Trophoblast cell (in vitro differentiated cells and primary cell): ENCODE measurements around the gene GFPT1.
"Not testable (repeated sequence)": the region's sequence is repeated elsewhere in the genome, so short reads cannot be mapped to it uniquely, and the experiment has no call there.

Experiments used
- DNase-seq, 2 donors: peaks; one replicate each; pipeline ENCODE4 v3.0.0-alpha.2; 2016
- H2AFZ ChIP-seq: 2 replicates; pipeline ENCODE4 v1.6.1; 2013; ENCODE audit warnings: low read length, moderate library complexity, mild to moderate bottlenecking; ENCODE audit not compliant: insufficient read depth, poor library complexity
- H2AK5ac ChIP-seq: 2 replicates; pipeline ENCODE4 v1.6.1; 2013; ENCODE audit warnings: mild to moderate bottlenecking, low read length
- H2BK120ac ChIP-seq: 2 replicates; pipeline ENCODE4 v1.6.1; 2013; ENCODE audit warnings: low read length, mild to moderate bottlenecking, moderate library complexity; ENCODE audit not compliant: insufficient read depth, poor library complexity
- H2BK12ac ChIP-seq: 2 replicates; pipeline ENCODE4 v1.6.1; 2013; ENCODE audit warnings: mild to moderate bottlenecking, low read length, moderate library complexity
- H2BK5ac ChIP-seq: 2 replicates; pipeline ENCODE4 v1.6.1; 2013; ENCODE audit warnings: low read length, low read depth, moderate library complexity, mild to moderate bottlenecking; ENCODE audit not compliant: poor library complexity
- H3K14ac ChIP-seq: 2 replicates; pipeline ENCODE4 v1.6.1; 2013; ENCODE audit warnings: mild to moderate bottlenecking, low read length
- H3K18ac ChIP-seq: 2 replicates; pipeline ENCODE4 v1.6.1; 2013; ENCODE audit warnings: mild to moderate bottlenecking, low read length
- H3K23ac ChIP-seq: 2 replicates; pipeline ENCODE4 v1.6.1; 2013; ENCODE audit warnings: low read length
- H3K27ac ChIP-seq: 2 replicates; pipeline ENCODE4 v1.5.1; 2013; ENCODE audit warnings: low read depth, mild to moderate bottlenecking, inconsistent platforms, low read length, moderate library complexity
- H3K27me3 ChIP-seq: 2 replicates; pipeline ENCODE4 v1.6.1; 2013; ENCODE audit warnings: inconsistent platforms, mild to moderate bottlenecking, low read length, moderate library complexity; ENCODE audit not compliant: insufficient read depth
- H3K36me3 ChIP-seq, 2 experiments: 1 replicate in 1 of 2; 2 replicates in 1 of 2; pipeline ENCODE4 v1.6.1; 2013; ENCODE audit warnings: low read length in 2 of 2, mild to moderate bottlenecking in 2 of 2, moderate library complexity in 1 of 2; ENCODE audit not compliant: insufficient read depth in 2 of 2, control insufficient read depth in 1 of 2
- H3K4ac ChIP-seq: 2 replicates; pipeline ENCODE4 v1.6.1; 2013; ENCODE audit warnings: low read depth, mild to moderate bottlenecking, low read length, moderate library complexity
- H3K4me1 ChIP-seq, 2 experiments: 1 replicate in 1 of 2; 2 replicates in 1 of 2; pipeline ENCODE4 v1.6.1; 2013; ENCODE audit warnings: low read length in 2 of 2, mild to moderate bottlenecking in 2 of 2, moderate library complexity in 1 of 2; ENCODE audit not compliant: insufficient read depth in 2 of 2, control insufficient read depth in 1 of 2
- H3K4me2 ChIP-seq: 2 replicates; pipeline ENCODE4 v1.6.1; 2013; ENCODE audit warnings: inconsistent platforms, mild to moderate bottlenecking, low read length, moderate library complexity
- H3K4me3 ChIP-seq: 2 replicates; pipeline ENCODE4 v1.5.1; 2013; ENCODE audit warnings: mild to moderate bottlenecking, low read depth, low read length, inconsistent platforms
- H3K79me1 ChIP-seq: one replicate; pipeline ENCODE4 v1.6.1; 2013; ENCODE audit warnings: low read length
- H3K79me2 ChIP-seq: 2 replicates; pipeline ENCODE4 v1.6.1; 2013; ENCODE audit warnings: low read length, mild to moderate bottlenecking; ENCODE audit not compliant: control insufficient read depth, insufficient read depth, poor library complexity
- H3K9ac ChIP-seq: 2 replicates; pipeline ENCODE4 v1.6.1; 2013; ENCODE audit warnings: mild to moderate bottlenecking, low read length
- H3K9me3 ChIP-seq: 2 replicates; pipeline ENCODE4 v1.6.1; 2013; ENCODE audit warnings: low read depth, mild to moderate bottlenecking, control low read depth, inconsistent platforms, low read length; ENCODE audit not compliant: insufficient read depth
- H4K12ac ChIP-seq: 2 replicates; pipeline ENCODE4 v1.6.1; 2013; ENCODE audit warnings: low read depth, mild to moderate bottlenecking, low read length, moderate library complexity
- H4K8ac ChIP-seq: 2 replicates; pipeline ENCODE4 v1.6.1; 2013; ENCODE audit warnings: low read depth, mild to moderate bottlenecking, low read length, moderate library complexity
- H4K91ac ChIP-seq: one replicate; pipeline ENCODE4 v1.6.1; 2013; ENCODE audit warnings: low read depth, mild to moderate bottlenecking, low read length, moderate library complexity
- WGBS: extraction: QIAGEN DNeasy Blood & Tissue Kit; methylation state at CpG from one replicate; pipeline ENCODE4 v1.1.7; 2013; ENCODE audit warnings: missing lambda C conversion rate; ENCODE audit not compliant: insufficient read length, insufficient coverage; ENCODE audit errors: extremely low coverage; 5-methylcytosine and 5-hydroxymethylcytosine counted together

Gene GFPT1

GRCh38 chr2:69356471-69356870 is 30.6 kb downstream of the GFPT1 start:
- Histone ChIP-seq H3K4me1 (no peaks in the 10 kb centered on the region), H3K23ac (no peak overlapping the region), H4K91ac (no peak overlapping the region), H3K79me2 (no peaks in the 10 kb centered on the region), H2BK120ac (no peak overlapping the region), H4K12ac (no peak overlapping the region), H2BK5ac (no peak overlapping the region), H2AFZ (no peak overlapping the region), H3K9me3 (no peaks in the 10 kb centered on the region), H3K4ac (no peak overlapping the region), H3K4me3 (no peak overlapping the region), H4K8ac (no peak overlapping the region), H3K18ac (no peak overlapping the region), H2BK12ac (no peak overlapping the region), H3K36me3 (peaks cover 37 to 49% of the 10 kb centered on the region in 2 experiments), H3K27ac (no peak overlapping the region), H3K9ac (no peak overlapping the region), H3K14ac (no peak overlapping the region), H3K79me1 (no peaks in the 10 kb centered on the region), H3K4me2 (no peak overlapping the region), H3K27me3 (no peaks in the 10 kb centered on the region), H2AK5ac (no peak overlapping the region)
- DNase-seq: no peak
- no CpG with 5 or more reads among the region's 5 CpGs for WGBS

GRCh38 chr2:69354976-69355375 is 32.1 kb downstream of the GFPT1 start:
- WGBS: no CpG with 5 or more reads among the region's 3 CpGs
- H3K4me1 ChIP-seq, H2AK5ac ChIP-seq, H2BK5ac ChIP-seq, H3K79me2 ChIP-seq, H3K14ac ChIP-seq, H2BK12ac ChIP-seq, H3K4ac ChIP-seq, H4K91ac ChIP-seq, H4K12ac ChIP-seq, H3K18ac ChIP-seq, H3K27me3 ChIP-seq, DNase-seq, H3K79me1 ChIP-seq, H3K4me2 ChIP-seq, H3K27ac ChIP-seq, H2BK120ac ChIP-seq, H3K9ac ChIP-seq, H2AFZ ChIP-seq, H3K4me3 ChIP-seq, H3K23ac ChIP-seq, H4K8ac ChIP-seq, H3K9me3 ChIP-seq: not testable (repeated sequence)
- peaks cover 31 to 42% of the 10 kb centered on the region in 2 experiments for H3K36me3 ChIP-seq

GRCh38 chr2:69353360-69353759 is 33.7 kb downstream of the GFPT1 start:
- no peak overlapping the region for H3K27ac ChIP-seq
- H2BK120ac ChIP-seq: no peak overlapping the region
- no peak overlapping the region for H2AK5ac ChIP-seq
- DNase-seq: no peak
- no CpG with 5 or more reads among the region's 5 CpGs for WGBS
- H3K4me3 ChIP-seq: no peak overlapping the region
- no peaks in the 10 kb centered on the region for H3K79me1 ChIP-seq
- H4K91ac ChIP-seq: no peak overlapping the region
- no peak overlapping the region for H3K18ac ChIP-seq
- no peak overlapping the region for H4K12ac ChIP-seq
- H2BK12ac ChIP-seq: no peak overlapping the region
- H3K23ac ChIP-seq: no peak overlapping the region
- H3K4me2 ChIP-seq: no peak overlapping the region
- no peaks in the 10 kb centered on the region for H3K27me3 ChIP-seq
- no peaks in the 10 kb centered on the region for H3K9me3 ChIP-seq
- H3K36me3 ChIP-seq: peaks cover 29 to 43% of the 10 kb centered on the region in 2 experiments
- no peak overlapping the region for H3K14ac ChIP-seq
- no peaks in the 10 kb centered on the region for H3K4me1 ChIP-seq
- H4K8ac ChIP-seq: no peak overlapping the region
- no peak overlapping the region for H2BK5ac ChIP-seq
- no peak overlapping the region for H2AFZ ChIP-seq
- H3K9ac ChIP-seq: no peak overlapping the region
- H3K4ac ChIP-seq: no peak overlapping the region
- H3K79me2 ChIP-seq: no peaks in the 10 kb centered on the region

GRCh38 chr2:69348781-69349180 is 38.2 kb downstream of the GFPT1 start:
- Histone ChIP-seq H3K23ac (no peak overlapping the region), H4K12ac (no peak overlapping the region), H3K79me1 (no peaks in the 10 kb centered on the region), H3K14ac (no peak overlapping the region), H3K9me3 (no peaks in the 10 kb centered on the region), H3K27ac (no peak overlapping the region), H3K4me3 (no peak overlapping the region), H3K27me3 (no peaks in the 10 kb centered on the region), H3K18ac (no peak overlapping the region), H3K4me2 (no peak overlapping the region), H3K36me3 (peaks cover 38 to 47% of the 10 kb centered on the region in 2 experiments), H3K4me1 (no peaks in the 10 kb centered on the region), H3K79me2 (no peaks in the 10 kb centered on the region), H2AK5ac (no peak overlapping the region), H2BK12ac (no peak overlapping the region), H4K8ac (no peak overlapping the region), H2BK5ac (no peak overlapping the region), H2BK120ac (no peak overlapping the region), H3K4ac (no peak overlapping the region), H3K9ac (no peak overlapping the region), H4K91ac (no peak overlapping the region), H2AFZ (no peak overlapping the region)
- no peak for DNase-seq
- WGBS: no CpG with 5 or more reads among the region's 1 CpG
